Activated T-helper 1 cell treated with anti-CD3 and anti-CD28 coated beads, Interleukin-12 subunit alpha, Interleukin-12 subunit beta, Interleukin-2, Interleukin-4 antibody, amounts not matched to agents 30 ng/mL and 10 ng/mL and 1 ng/mL, durations not matched to agents 14 hours and 24 hours and 36 hours (primary cell): ENCODE data around the gene CPLANE2. TPM values are rescaled to one million over a fixed set of nuclear protein-coding genes. Genes with fewer than 3 reads are reported as not detected.
"Not testable (repeated sequence)": the region's sequence is repeated elsewhere in the genome, so short reads cannot be mapped to it uniquely, and the experiment has no call there.

Source experiments
- DNase-seq: peaks from one replicate; pipeline ENCODE4 v3.0.0; 2021; ENCODE audit warnings: low spot score
- H3K27ac Mint-ChIP-seq: one replicate; pipeline ENCODE4 v1.8.0; 2021; ENCODE audit warnings: mild to moderate bottlenecking, mixed read lengths
- H3K27me3 Mint-ChIP-seq: one replicate; pipeline ENCODE4 v1.8.0; 2022; ENCODE audit warnings: mild to moderate bottlenecking, moderate library complexity, mixed read lengths; ENCODE audit not compliant: insufficient read depth
- H3K36me3 Mint-ChIP-seq: one replicate; pipeline ENCODE4 v1.8.0; 2021; ENCODE audit warnings: low read depth, mixed read lengths
- H3K4me1 Mint-ChIP-seq: one replicate; pipeline ENCODE4 v1.8.0; 2021; ENCODE audit warnings: low read depth, mixed read lengths
- H3K4me3 Mint-ChIP-seq: one replicate; pipeline ENCODE4 v1.8.0; 2021; ENCODE audit warnings: mild to moderate bottlenecking, moderate library complexity, mixed read lengths
- H3K9me3 Mint-ChIP-seq: one replicate; pipeline ENCODE4 v1.8.0; 2021; ENCODE audit warnings: mixed read lengths
- intact Hi-C: fragments of 100-400 bp; cut with micrococcal nuclease; formaldehyde crosslinking; loops from one replicate; pipeline ENCODE4 v1.15.1; 2024
- total RNA-seq: library from RNA; stranded (reverse); gene quantifications from 2 replicates; pipeline ENCODE4 v1.2.3, GENCODE V29; 2022

CPLANE2 gene
- total RNA-seq, 1 donor from 2014 or later = 3.8 TPM

- H3K27ac Mint-ChIP-seq = no peak overlapping the region
- H3K27me3 Mint-ChIP-seq = peaks cover 11% of the 10 kb centered on the region
- peaks cover 18% of the 10 kb centered on the region for H3K4me1 Mint-ChIP-seq
- H3K36me3 Mint-ChIP-seq = no peaks in the 10 kb centered on the region
- intact Hi-C loops = no loop called here
- DNase-seq = no peak
- H3K9me3 Mint-ChIP-seq = no peaks in the 10 kb centered on the region
- no peak overlapping the region for H3K4me3 Mint-ChIP-seq
These were observed 3.6 kb downstream of the CPLANE2 start for GRCh38 chr1:16233431-16233830.

- no peaks in the 10 kb centered on the region for H3K36me3 Mint-ChIP-seq
- H3K9me3 Mint-ChIP-seq = no peaks in the 10 kb centered on the region
- H3K27me3 Mint-ChIP-seq = peaks cover 15% of the 10 kb centered on the region
- no peak for DNase-seq
- no peak overlapping the region for H3K4me3 Mint-ChIP-seq
- peaks cover 11% of the 10 kb centered on the region for H3K4me1 Mint-ChIP-seq
- intact Hi-C loops = no loop called here
- no peak overlapping the region for H3K27ac Mint-ChIP-seq
These were observed 4.7 kb downstream of the CPLANE2 start for GRCh38 chr1:16232316-16232710.

GRCh38 chr1:16231331-16232315, 5.4 kb downstream of the CPLANE2 start:
- intact Hi-C loops = no loop called here
- no peaks in the 10 kb centered on the region for H3K36me3 Mint-ChIP-seq
- no peaks in the 10 kb centered on the region for H3K9me3 Mint-ChIP-seq
- DNase-seq = no peak
- H3K27me3 Mint-ChIP-seq = peaks cover 18% of the 10 kb centered on the region
- H3K4me1 Mint-ChIP-seq = peaks cover 7% of the 10 kb centered on the region
- H3K4me3 Mint-ChIP-seq = no peak overlapping the region
- no peak overlapping the region for H3K27ac Mint-ChIP-seq

- peaks cover 23% of the 10 kb centered on the region for H3K27me3 Mint-ChIP-seq
- no peak for DNase-seq
- H3K4me3 Mint-ChIP-seq = no peak overlapping the region
- no peaks in the 10 kb centered on the region for H3K9me3 Mint-ChIP-seq
- H3K4me1 Mint-ChIP-seq = no peaks in the 10 kb centered on the region
- no peak overlapping the region for H3K27ac Mint-ChIP-seq
- intact Hi-C loops = no loop called here
- no peaks in the 10 kb centered on the region for H3K36me3 Mint-ChIP-seq
These were observed 6.2 kb downstream of the CPLANE2 start for GRCh38 chr1:16230744-16231143.

GRCh38 chr1:16229976-16230740, 6.8 kb downstream of the CPLANE2 start:
- Mint-ChIP-seq H3K27ac (no peak overlapping the region), H3K4me3 (no peak overlapping the region), H3K9me3 (no peaks in the 10 kb centered on the region), H3K36me3 (no peaks in the 10 kb centered on the region), H3K4me1 (no peaks in the 10 kb centered on the region), H3K27me3 (peaks cover 23% of the 10 kb centered on the region)
- no peak for DNase-seq
- intact Hi-C loops = no loop called here

- Mint-ChIP-seq H3K27ac (no peak overlapping the region), H3K36me3 (no peaks in the 10 kb centered on the region), H3K9me3 (no peaks in the 10 kb centered on the region), H3K27me3 (peaks cover 25% of the 10 kb centered on the region), H3K4me3 (no peak overlapping the region), H3K4me1 (no peaks in the 10 kb centered on the region)
- intact Hi-C loops = no loop called here
- DNase-seq = no peak
These were observed 10.3 kb downstream of the CPLANE2 start for GRCh38 chr1:16226490-16227179.

GRCh38 chr1:16226129-16226489, 10.9 kb downstream of the CPLANE2 start:
- no peak overlapping the region for H3K27ac Mint-ChIP-seq
- H3K4me1 Mint-ChIP-seq = no peaks in the 10 kb centered on the region
- H3K4me3 Mint-ChIP-seq = no peak overlapping the region
- no peaks in the 10 kb centered on the region for H3K9me3 Mint-ChIP-seq
- intact Hi-C loops = no loop called here
- no peaks in the 10 kb centered on the region for H3K36me3 Mint-ChIP-seq
- no peak for DNase-seq
- H3K27me3 Mint-ChIP-seq = peaks cover 27% of the 10 kb centered on the region

- Mint-ChIP-seq H3K27me3 (peaks cover 25% of the 10 kb centered on the region), H3K4me1 (peaks cover 9% of the 10 kb centered on the region)
- intact Hi-C loops = no loop called here
These were observed 12.5 kb downstream of the CPLANE2 start for GRCh38 chr1:16224472-16224871.

GRCh38 chr1:16222716-16223115, 14.3 kb downstream of the CPLANE2 start:
- intact Hi-C loops, DNase-seq, H3K9me3 Mint-ChIP-seq, H3K4me3 Mint-ChIP-seq, H3K27ac Mint-ChIP-seq, H3K36me3 Mint-ChIP-seq: not testable (repeated sequence)
- Mint-ChIP-seq H3K4me1 (peaks cover 10% of the 10 kb centered on the region), H3K27me3 (peaks cover 14% of the 10 kb centered on the region)

More at GRCh38 chr1:16224472-16224871, 12.5 kb downstream of the CPLANE2 start:
- Mint-ChIP-seq H3K36me3 (no peaks in the 10 kb centered on the region), H3K27ac (no peak overlapping the region), H3K4me3 (no peak overlapping the region), H3K9me3 (no peaks in the 10 kb centered on the region)
- no peak for DNase-seq

- Mint-ChIP-seq H3K4me1 (peaks cover 17% of the 10 kb centered on the region), H3K27ac (no peak overlapping the region), H3K4me3 (no peak overlapping the region), H3K9me3 (no peaks in the 10 kb centered on the region), H3K27me3 (peaks cover 8% of the 10 kb centered on the region), H3K36me3 (no peaks in the 10 kb centered on the region)
- intact Hi-C loops = no loop called here
- DNase-seq = no peak
These were observed 15.5 kb downstream of the CPLANE2 start for GRCh38 chr1:16221499-16221898.

GRCh38 chr1:16219968-16220500, 16.9 kb downstream of the CPLANE2 start:
- peaks cover 22% of the 10 kb centered on the region for H3K4me1 Mint-ChIP-seq
- no peak overlapping the region for H3K27ac Mint-ChIP-seq
- intact Hi-C loops = loop anchor here (5.0 kb wide), 1 partner anchor 832 kb away; the partner anchor contains the start of gene SDHB
- H3K27me3 Mint-ChIP-seq = peaks cover 4% of the 10 kb centered on the region
- H3K4me3 Mint-ChIP-seq = no peak overlapping the region
- H3K36me3 Mint-ChIP-seq = no peaks in the 10 kb centered on the region
- H3K9me3 Mint-ChIP-seq = no peaks in the 10 kb centered on the region
- DNase-seq = no peak

GRCh38 chr1:16218674-16219071, 18.3 kb downstream of the CPLANE2 start:
- Mint-ChIP-seq H3K27ac (no peak overlapping the region), H3K4me3 (no peak overlapping the region), H3K36me3 (no peaks in the 10 kb centered on the region), H3K4me1 (peaks cover 22% of the 10 kb centered on the region), H3K9me3 (no peaks in the 10 kb centered on the region), H3K27me3 (peaks cover 2% of the 10 kb centered on the region)
- no peak for DNase-seq
- intact Hi-C loops = loop anchor here (5.0 kb wide), 1 partner anchor 834 kb away; the partner anchor contains the start of gene SDHB
